Activated T-cell treated with anti-CD3 and anti-CD28 coated beads, Interleukin-2, amount 50 U/mL, for 24 hours (primary cell): ENCODE results near the gene ASTN2.

Experiments used
- DNase-seq: peaks from one replicate; pipeline ENCODE4 v3.0.0-alpha.2; 2020
- H3K27ac Mint-ChIP-seq: 2 replicates; pipeline ENCODE4 v1.8.0; 2020; ENCODE audit warnings: mild to moderate bottlenecking, mixed read lengths
- H3K27me3 Mint-ChIP-seq: 2 replicates; pipeline ENCODE4 v1.8.0; 2020; ENCODE audit warnings: mixed read lengths
- H3K36me3 Mint-ChIP-seq: 2 replicates; pipeline ENCODE4 v1.8.0; 2020; ENCODE audit warnings: low read depth, mixed read lengths
- H3K4me1 Mint-ChIP-seq: 2 replicates; pipeline ENCODE4 v1.8.0; 2020; ENCODE audit warnings: low read depth, mixed read lengths
- H3K4me3 Mint-ChIP-seq: 2 replicates; pipeline ENCODE4 v1.8.0; 2020; ENCODE audit warnings: mild to moderate bottlenecking, moderate library complexity, mixed read lengths
- H3K9me3 Mint-ChIP-seq: 2 replicates; pipeline ENCODE4 v1.8.0; 2020; ENCODE audit warnings: mixed read lengths

ASTN2 gene

GRCh38 chr9:116713271-116713670 lies 701.6 kb downstream of the ASTN2 start:
- Mint-ChIP-seq H3K4me3 (no peak overlapping the region), H3K36me3 (no peaks in the 10 kb centered on the region), H3K27ac (no peak overlapping the region), H3K9me3 (no peaks in the 10 kb centered on the region), H3K4me1 (peaks cover 3% of the 10 kb centered on the region), H3K27me3 (no peaks in the 10 kb centered on the region)
- DNase-seq = no peak

- no peak for DNase-seq
- H3K9me3 Mint-ChIP-seq = no peaks in the 10 kb centered on the region
- H3K27me3 Mint-ChIP-seq = no peaks in the 10 kb centered on the region
- H3K36me3 Mint-ChIP-seq = no peaks in the 10 kb centered on the region
- H3K27ac Mint-ChIP-seq = no peak overlapping the region
- peaks cover 3% of the 10 kb centered on the region for H3K4me1 Mint-ChIP-seq
- H3K4me3 Mint-ChIP-seq = no peak overlapping the region
Observed at GRCh38 chr9:116712781-116713180, 702.1 kb downstream of the ASTN2 start.

GRCh38 chr9:116706310-116707290 lies 708.3 kb downstream of the ASTN2 start:
- DNase-seq = no peak
- no peaks in the 10 kb centered on the region for H3K27me3 Mint-ChIP-seq
- peaks cover 10% of the 10 kb centered on the region for H3K4me1 Mint-ChIP-seq
- H3K4me3 Mint-ChIP-seq = no peak overlapping the region
- H3K27ac Mint-ChIP-seq = no peak overlapping the region
- H3K36me3 Mint-ChIP-seq = peaks cover 19% of the 10 kb centered on the region
- peaks cover 2% of the 10 kb centered on the region for H3K9me3 Mint-ChIP-seq

GRCh38 chr9:116705531-116705930 lies 709.3 kb downstream of the ASTN2 start:
- Mint-ChIP-seq H3K4me3 (no peak overlapping the region), H3K9me3 (peaks cover 5% of the 10 kb centered on the region), H3K27ac (no peak overlapping the region), H3K4me1 (peaks cover 20% of the 10 kb centered on the region), H3K27me3 (no peaks in the 10 kb centered on the region), H3K36me3 (peaks cover 29% of the 10 kb centered on the region)
- DNase-seq = no peak

GRCh38 chr9:116704470-116704869 lies 710.4 kb downstream of the ASTN2 start:
- no peak overlapping the region for H3K27ac Mint-ChIP-seq
- no peak for DNase-seq
- no peaks in the 10 kb centered on the region for H3K27me3 Mint-ChIP-seq
- peaks cover 40% of the 10 kb centered on the region for H3K36me3 Mint-ChIP-seq
- peaks cover 9% of the 10 kb centered on the region for H3K9me3 Mint-ChIP-seq
- peaks cover 30% of the 10 kb centered on the region for H3K4me1 Mint-ChIP-seq
- no peak overlapping the region for H3K4me3 Mint-ChIP-seq

GRCh38 chr9:116703634-116704033 lies 711.2 kb downstream of the ASTN2 start:
- H3K27ac Mint-ChIP-seq = no peak overlapping the region
- peaks cover 48% of the 10 kb centered on the region for H3K36me3 Mint-ChIP-seq
- no peak overlapping the region for H3K4me3 Mint-ChIP-seq
- no peak for DNase-seq
- H3K4me1 Mint-ChIP-seq = peaks cover 30% of the 10 kb centered on the region
- H3K9me3 Mint-ChIP-seq = peaks cover 12% of the 10 kb centered on the region
- no peaks in the 10 kb centered on the region for H3K27me3 Mint-ChIP-seq

- no peak for DNase-seq
- H3K9me3 Mint-ChIP-seq = peaks cover 16% of the 10 kb centered on the region
- peaks cover 31% of the 10 kb centered on the region for H3K4me1 Mint-ChIP-seq
- no peaks in the 10 kb centered on the region for H3K27me3 Mint-ChIP-seq
- H3K4me3 Mint-ChIP-seq = no peak overlapping the region
- peak overlapping the region; percentile 53 for H3K27ac Mint-ChIP-seq
- H3K36me3 Mint-ChIP-seq = peaks cover 64% of the 10 kb centered on the region
Observed at GRCh38 chr9:116701940-116702642, 712.8 kb downstream of the ASTN2 start.

GRCh38 chr9:116700882-116701865 lies 713.7 kb downstream of the ASTN2 start:
- H3K27me3 Mint-ChIP-seq = no peaks in the 10 kb centered on the region
- no peak overlapping the region for H3K4me3 Mint-ChIP-seq
- DNase-seq = no peak
- H3K4me1 Mint-ChIP-seq = peaks cover 36% of the 10 kb centered on the region
- H3K27ac Mint-ChIP-seq = peak overlapping the region; percentile 53
- peaks cover 16% of the 10 kb centered on the region for H3K9me3 Mint-ChIP-seq
- peaks cover 72% of the 10 kb centered on the region for H3K36me3 Mint-ChIP-seq

GRCh38 chr9:116700279-116700678 lies 714.6 kb downstream of the ASTN2 start:
- Mint-ChIP-seq H3K27ac (no peak overlapping the region), H3K4me1 (peaks cover 43% of the 10 kb centered on the region), H3K27me3 (no peaks in the 10 kb centered on the region), H3K4me3 (no peak overlapping the region), H3K36me3 (peaks cover 80% of the 10 kb centered on the region), H3K9me3 (peaks cover 16% of the 10 kb centered on the region)
- DNase-seq = no peak

- H3K4me3 Mint-ChIP-seq = no peak overlapping the region
- H3K27ac Mint-ChIP-seq = no peak overlapping the region
- no peak for DNase-seq
- peaks cover 16% of the 10 kb centered on the region for H3K9me3 Mint-ChIP-seq
- peaks cover 93% of the 10 kb centered on the region for H3K36me3 Mint-ChIP-seq
- H3K4me1 Mint-ChIP-seq = peaks cover 57% of the 10 kb centered on the region
- H3K27me3 Mint-ChIP-seq = no peaks in the 10 kb centered on the region
Observed at GRCh38 chr9:116697887-116698286, 717.0 kb downstream of the ASTN2 start.

GRCh38 chr9:116697362-116697761 lies 717.5 kb downstream of the ASTN2 start:
- DNase-seq = no peak
- Mint-ChIP-seq H3K27me3 (no peaks in the 10 kb centered on the region), H3K4me3 (no peak overlapping the region), H3K9me3 (peaks cover 16% of the 10 kb centered on the region), H3K27ac (no peak overlapping the region), H3K4me1 (peaks cover 60% of the 10 kb centered on the region), H3K36me3 (peaks cover 91% of the 10 kb centered on the region)

- no peak for DNase-seq
- Mint-ChIP-seq H3K36me3 (peaks cover 74% of the 10 kb centered on the region), H3K4me1 (peaks cover 57% of the 10 kb centered on the region), H3K4me3 (no peak overlapping the region), H3K27ac (no peak overlapping the region), H3K27me3 (no peaks in the 10 kb centered on the region), H3K9me3 (peaks cover 11% of the 10 kb centered on the region)
Observed at GRCh38 chr9:116695438-116695837, 719.4 kb downstream of the ASTN2 start.

- Mint-ChIP-seq H3K9me3 (peaks cover 7% of the 10 kb centered on the region), H3K36me3 (peaks cover 69% of the 10 kb centered on the region), H3K27me3 (no peaks in the 10 kb centered on the region), H3K4me1 (peaks cover 55% of the 10 kb centered on the region), H3K27ac (no peak overlapping the region), H3K4me3 (no peak overlapping the region)
- no peak for DNase-seq
Observed at GRCh38 chr9:116694785-116695291, 720.0 kb downstream of the ASTN2 start.

- Mint-ChIP-seq H3K36me3 (peaks cover 53% of the 10 kb centered on the region), H3K27ac (peak overlapping the region; percentile 34), H3K27me3 (no peaks in the 10 kb centered on the region), H3K9me3 (peaks cover 3% of the 10 kb centered on the region), H3K4me3 (no peak overlapping the region), H3K4me1 (peaks cover 68% of the 10 kb centered on the region)
- DNase-seq = no peak
Observed at GRCh38 chr9:116693233-116693731, 721.6 kb downstream of the ASTN2 start.
